SK-N-MC (cell line): ENCODE data around the gene CRAT.

Experiments used
- DNase-seq: peaks from one replicate; pipeline ENCODE4 v3.0.0-alpha.2; 2011; ENCODE audit warnings: low read depth, low spot score
- H3K27ac ChIP-seq: fragments of 200-600 bp; sonication (generic); 2 replicates; pipeline ENCODE4 v1.5.1; 2016; ENCODE audit warnings: mixed run types
- H3K36me3 ChIP-seq: fragments of 200-600 bp; sonication (generic); 2 replicates; pipeline ENCODE4 v1.6.1; 2017; ENCODE audit warnings: antibody characterized with exemption, low read length, mixed read lengths; ENCODE audit not compliant: insufficient read depth
- H3K4me3 ChIP-seq: fragments of 200-600 bp; sonication (generic); 2 replicates; pipeline ENCODE4 v1.5.1; 2016
- H3K9ac ChIP-seq: fragments of 200-600 bp; sonication (generic); 2 replicates; pipeline ENCODE4 v1.8.0; 2017; ENCODE audit warnings: mixed run types, mixed read lengths; ENCODE audit not compliant: insufficient read length
- H3K9me3 ChIP-seq: fragments of 200-600 bp; sonication (generic); 2 replicates; pipeline ENCODE4 v1.6.1; 2017; ENCODE audit warnings: low read depth, mild to moderate bottlenecking, antibody characterized with exemption, low read length, moderate library complexity, mixed read lengths
- EZH2 ChIP-seq: fragments of 200-600 bp; sonication (generic); IDR thresholded peaks from one replicate; pipeline ENCODE4 v1.6.1; 2017; ENCODE audit warnings: antibody characterized with exemption
- FOXP2 ChIP-seq: optimal IDR thresholded peaks from 2 replicates; pipeline ENCODE3; 2011; ENCODE audit warnings: mild to moderate bottlenecking, moderate library complexity; ENCODE audit not compliant: insufficient read depth; ENCODE audit errors: extremely low read length, control extremely low read depth
- POLR2AphosphoS5 ChIP-seq: IDR thresholded peaks from 2 replicates; pipeline ENCODE4 v1.6.1; 2012; ENCODE audit warnings: mild to moderate bottlenecking, low read depth, low read length, borderline replicate concordance

Gene CRAT

GRCh38 chr9:129075996-129076639 lies 34.5 kb downstream of the CRAT start:
- Histone ChIP-seq H3K9ac (no peak overlapping the region), H3K9me3 (no peaks in the 10 kb centered on the region), H3K4me3 (no peak overlapping the region), H3K27ac (no peak overlapping the region), H3K36me3 (no peaks in the 10 kb centered on the region)
- TF ChIP-seq FOXP2 (no peak), POLR2AphosphoS5 (no peak), EZH2 (no peak)
- DNase-seq: no peak

DNA sequence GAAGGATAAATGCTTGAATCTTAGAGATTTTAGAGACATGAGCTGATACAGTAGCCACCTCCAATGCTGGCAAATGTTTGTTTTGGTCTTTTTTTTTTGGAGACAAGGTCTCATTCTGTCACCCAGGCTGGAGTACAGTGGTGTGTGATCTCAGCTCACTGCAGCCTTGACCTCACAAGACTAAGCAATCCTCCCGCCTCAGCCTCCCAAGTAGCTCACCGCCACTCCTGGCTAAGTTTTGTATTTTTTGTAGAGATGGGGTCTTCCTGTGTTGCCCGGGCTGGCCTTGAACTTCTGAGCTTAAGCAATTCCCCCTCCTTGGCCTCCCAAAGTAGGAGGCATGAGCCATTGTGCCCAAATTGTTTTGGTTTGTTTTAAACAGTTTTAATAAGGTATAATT lies 36.5 kb downstream of the CRAT start:
- no peak for DNase-seq
- Histone ChIP-seq H3K27ac (no peak overlapping the region), H3K4me3 (no peak overlapping the region), H3K9ac (no peak overlapping the region), H3K36me3 (no peaks in the 10 kb centered on the region), H3K9me3 (no peaks in the 10 kb centered on the region)
- TF ChIP-seq POLR2AphosphoS5: no peak
- no peak for TF ChIP-seq EZH2
- no peak for TF ChIP-seq FOXP2

GRCh38 chr9:129073404-129073803 lies 37.2 kb downstream of the CRAT start:
- Histone ChIP-seq H3K4me3 (no peak overlapping the region), H3K9me3 (no peaks in the 10 kb centered on the region), H3K27ac (no peak overlapping the region), H3K9ac (no peak overlapping the region), H3K36me3 (no peaks in the 10 kb centered on the region)
- TF ChIP-seq FOXP2: no peak
- TF ChIP-seq POLR2AphosphoS5: no peak
- no peak for DNase-seq

GRCh38 chr9:129072171-129072570 lies 38.4 kb downstream of the CRAT start:
- TF ChIP-seq FOXP2: no peak
- TF ChIP-seq POLR2AphosphoS5: no peak
- no peak for TF ChIP-seq EZH2
- no peak overlapping the region for H3K9ac ChIP-seq
- no peak overlapping the region for H3K27ac ChIP-seq
- no peak overlapping the region for H3K4me3 ChIP-seq
- DNase-seq: no peak
- H3K9me3 ChIP-seq: no peaks in the 10 kb centered on the region
- no peaks in the 10 kb centered on the region for H3K36me3 ChIP-seq

GRCh38 chr9:129071526-129072126 lies 39.0 kb downstream of the CRAT start:
- H3K27ac ChIP-seq: no peak overlapping the region
- H3K36me3 ChIP-seq: no peaks in the 10 kb centered on the region
- H3K4me3 ChIP-seq: no peak overlapping the region
- DNase-seq: no peak
- H3K9me3 ChIP-seq: no peaks in the 10 kb centered on the region
- H3K9ac ChIP-seq: no peak overlapping the region
- TF ChIP-seq EZH2 (no peak), POLR2AphosphoS5 (no peak), FOXP2 (no peak)

DNA sequence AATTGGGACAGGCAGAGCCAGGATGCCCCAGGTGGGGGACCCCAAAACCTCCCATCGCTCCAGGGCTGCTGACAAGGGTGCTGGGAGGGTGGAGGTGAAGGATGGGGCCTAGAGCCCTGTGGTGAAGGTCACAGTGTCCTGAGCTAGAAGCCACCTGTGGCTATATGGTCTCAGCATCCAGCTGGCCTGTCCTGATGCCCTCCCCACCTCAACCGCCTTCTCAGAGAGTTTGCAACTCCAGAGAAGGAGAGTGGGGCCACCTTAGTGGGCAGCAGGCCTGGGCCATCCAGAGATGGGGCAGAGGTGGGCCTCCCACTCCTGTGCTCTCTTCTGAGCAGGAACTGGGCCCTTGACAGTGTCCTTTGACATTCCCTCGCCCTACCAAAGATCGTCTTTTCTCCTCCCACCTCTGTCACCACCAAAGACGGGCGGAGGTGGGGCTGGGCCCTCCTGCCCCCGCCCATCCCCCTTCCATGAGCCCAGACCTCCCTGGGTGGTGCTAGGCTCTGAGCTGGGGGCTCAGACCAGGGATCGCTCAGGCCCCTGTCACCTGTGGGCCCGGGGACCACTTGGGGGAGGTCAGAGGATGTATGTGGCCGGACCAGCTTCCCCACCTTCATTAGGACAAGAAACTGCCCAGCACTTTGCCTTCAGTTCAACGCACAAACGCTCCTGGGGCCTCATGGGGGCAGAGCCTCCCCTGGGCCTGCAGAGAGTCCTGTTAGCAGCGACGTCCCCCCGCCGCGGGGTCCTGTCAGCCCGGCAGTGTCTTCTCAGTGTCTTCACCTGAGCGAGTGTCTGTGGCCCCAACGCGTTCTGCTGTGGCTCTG lies 39.7 kb downstream of the CRAT start:
- Histone ChIP-seq H3K4me3 (no peak overlapping the region), H3K27ac (no peak overlapping the region), H3K36me3 (no peaks in the 10 kb centered on the region; the same call in 1 of the 2 replicates), H3K9me3 (no peaks in the 10 kb centered on the region), H3K9ac (no peak overlapping the region)
- no peak for TF ChIP-seq EZH2
- TF ChIP-seq FOXP2: no peak
- no peak for TF ChIP-seq POLR2AphosphoS5
- DNase-seq: no peak

- Histone ChIP-seq H3K9me3 (no peaks in the 10 kb centered on the region), H3K4me3 (no peak overlapping the region), H3K36me3 (no peaks in the 10 kb centered on the region; the same call in 1 of the 2 replicates), H3K9ac (no peak overlapping the region), H3K27ac (no peak overlapping the region)
- no peak for TF ChIP-seq POLR2AphosphoS5
- TF ChIP-seq EZH2: no peak
- no peak for TF ChIP-seq FOXP2
- no peak for DNase-seq
Observed at GRCh38 chr9:129069862-129070641, 40.5 kb downstream of the CRAT start.

DNA sequence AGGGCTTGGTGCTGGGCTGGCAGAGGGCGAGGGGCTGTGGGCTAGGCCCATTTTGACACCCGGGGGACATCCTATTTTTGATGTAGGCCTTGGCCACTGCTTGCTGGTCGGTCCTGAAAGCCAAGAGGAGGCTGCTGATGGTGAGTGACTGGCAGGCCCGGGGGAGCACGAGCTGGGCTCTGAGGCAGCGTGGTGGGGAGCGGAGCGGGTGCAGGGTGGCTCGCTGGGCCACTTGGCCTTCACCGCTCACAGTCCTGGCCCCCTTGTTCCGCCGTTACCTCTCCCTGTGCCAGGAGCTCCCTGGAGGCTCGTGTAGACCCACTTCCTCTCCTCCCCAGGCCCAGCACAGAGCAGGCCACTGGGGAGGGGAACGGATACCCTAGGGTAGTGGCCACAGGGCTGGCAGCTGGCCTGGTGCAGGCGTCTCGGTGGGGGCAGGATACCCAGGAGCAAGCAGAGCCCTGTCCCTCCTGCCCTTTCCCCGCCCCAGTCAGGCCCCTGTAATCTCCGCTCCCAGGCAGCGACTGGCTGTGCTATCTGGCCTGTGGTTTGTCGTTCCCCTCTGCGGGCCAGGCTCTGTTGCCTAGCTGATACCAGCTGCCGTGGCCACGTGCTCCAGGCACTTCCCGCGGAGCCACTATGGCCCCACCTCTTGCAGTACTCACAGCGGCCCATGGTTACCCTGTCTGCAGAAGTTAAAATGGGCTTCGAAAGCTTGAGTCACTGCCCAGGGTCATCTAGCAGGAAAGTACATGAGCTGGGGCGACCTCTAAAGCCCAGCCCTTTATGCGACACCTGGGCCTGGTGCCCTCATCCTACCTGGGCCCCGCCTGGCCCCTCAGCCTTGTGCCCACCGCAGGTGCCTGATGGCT lies 41.4 kb downstream of the CRAT start:
- H3K9me3 ChIP-seq: no peaks in the 10 kb centered on the region
- TF ChIP-seq EZH2: no peak
- no peak for TF ChIP-seq POLR2AphosphoS5
- no peak for TF ChIP-seq FOXP2
- no peak for DNase-seq
- no peak overlapping the region for H3K4me3 ChIP-seq
- H3K36me3 ChIP-seq: no peaks in the 10 kb centered on the region; the same call in 1 of the 2 replicates
- H3K27ac ChIP-seq: no peak overlapping the region
- no peak overlapping the region for H3K9ac ChIP-seq
